Measurements from ENCODE around the gene TMTC3.

GRCh38 chr12:88141774-88142609 is at the start of gene TMTC3, which contains the start of gene CEP290:
- TF ChIP-seq CTCF (conservative IDR thresholded peaks at IDR 0.05) (no peak), ZFX (IDR thresholded peaks at IDR 0.05) (peak; percentile 66)

Data from C4-2B (cell line).